ENCODE results near the gene CRYBG3. TPM values are rescaled to one million over a fixed set of nuclear protein-coding genes. Genes with fewer than 3 reads are reported as not detected.

CRYBG3 gene
- total and polyA plus RNA-seq, 9 donors = 5.8 to 16.1 (median 13.0) TPM

- no peak overlapping the region for H3K27ac ChIP-seq
- 70 to 89% (median 86%) methylated on average over 1 of the region's 1 CpG for WGBS, 3 donors
- H3K4me3 ChIP-seq = no peak overlapping the region
- no peaks in the 10 kb centered on the region for H3K36me3 ChIP-seq
- intact Hi-C loops (cut with DNase I) = no loop called here
- TF ChIP-seq EP300 (IDR thresholded peaks at IDR 0.05) (no peak), CTCF (IDR thresholded peaks at IDR 0.05) (no peak), POLR2A (IDR thresholded peaks at IDR 0.05) (no peak)
- H3K9me3 ChIP-seq = no peaks in the 10 kb centered on the region
- no peak for DNase-seq
- no peaks in the 10 kb centered on the region for H3K4me1 ChIP-seq (ENCODE audit: insufficient read depth)
- H3K27me3 ChIP-seq = peaks cover 2% of the 10 kb centered on the region
Measured at GRCh38 chr3:97940034-97940433, 118.2 kb downstream of the CRYBG3 start.

DNA sequence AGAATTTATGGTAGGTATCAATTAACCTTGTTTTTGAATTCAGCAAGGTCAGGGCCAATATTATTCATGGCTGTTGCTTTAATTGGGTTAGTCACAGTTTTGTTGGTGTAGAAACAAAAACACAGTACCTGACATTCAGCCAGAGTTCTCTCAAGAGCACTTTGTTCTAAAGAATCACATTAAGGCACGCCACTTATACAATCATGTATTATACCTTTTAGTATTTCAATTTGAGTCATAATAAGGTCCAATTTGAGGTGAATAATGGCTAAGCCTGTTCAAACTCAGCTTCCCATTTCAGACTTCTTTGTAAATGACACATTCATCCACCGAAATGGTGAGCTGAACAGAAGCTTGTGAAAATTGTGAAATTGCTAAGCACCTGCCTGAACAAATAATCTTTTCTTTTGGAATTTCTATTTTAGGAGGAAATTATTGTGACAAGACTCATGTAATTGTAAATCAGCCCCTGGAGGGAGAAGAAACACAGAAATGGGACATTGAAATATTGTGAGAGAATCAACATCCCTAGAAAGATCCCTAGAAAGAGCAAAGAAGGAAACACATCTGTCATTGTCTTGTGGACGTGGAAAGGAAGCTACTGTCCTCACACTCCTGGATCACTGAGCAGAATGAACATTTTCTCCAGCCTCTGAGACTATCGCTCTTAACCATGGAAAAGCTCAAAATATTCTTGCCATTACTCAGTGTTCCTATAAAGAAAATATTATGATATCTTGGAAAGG, 121.2 kb downstream of the CRYBG3 start:
- WGBS, 3 donors = 57 to 58% (median 58%) methylated on average over 4 of the region's 4 CpGs
- no peak for TF ChIP-seq CTCF (IDR thresholded peaks at IDR 0.05)
- TF ChIP-seq EP300 (IDR thresholded peaks at IDR 0.05) = no peak
- no peak for TF ChIP-seq POLR2A (IDR thresholded peaks at IDR 0.05)
- DNase-seq = no peak
- no peak overlapping the region for H3K4me3 ChIP-seq
- no peaks in the 10 kb centered on the region for H3K36me3 ChIP-seq
- H3K27ac ChIP-seq = no peak overlapping the region
- no peaks in the 10 kb centered on the region for H3K9me3 ChIP-seq
- H3K4me1 ChIP-seq (ENCODE audit: insufficient read depth) = no peaks in the 10 kb centered on the region
- intact Hi-C loops (cut with DNase I) = no loop called here
- H3K27me3 ChIP-seq = peaks cover 2% of the 10 kb centered on the region

GRCh38 chr3:97948351-97949109, 126.7 kb downstream of the CRYBG3 start:
- Histone ChIP-seq H3K4me1 (ENCODE audit: insufficient read depth) (no peaks in the 10 kb centered on the region), H3K27me3 (peaks cover 1% of the 10 kb centered on the region), H3K36me3 (no peaks in the 10 kb centered on the region), H3K27ac (no peak overlapping the region), H3K4me3 (no peak overlapping the region), H3K9me3 (no peaks in the 10 kb centered on the region)
- intact Hi-C loops (cut with DNase I) = no loop called here
- WGBS, 3 donors = 70 to 80% (median 76%) methylated on average over 5 of the region's 5 CpGs
- no peak for TF ChIP-seq POLR2A (IDR thresholded peaks at IDR 0.05)
- no peak for TF ChIP-seq CTCF (IDR thresholded peaks at IDR 0.05)
- TF ChIP-seq EP300 (IDR thresholded peaks at IDR 0.05) = no peak
- no peak for DNase-seq

GRCh38 chr3:97949110-97949485, 127.3 kb downstream of the CRYBG3 start:
- intact Hi-C loops (cut with DNase I) = no loop called here
- Histone ChIP-seq H3K9me3 (no peaks in the 10 kb centered on the region), H3K27me3 (no peaks in the 10 kb centered on the region), H3K4me3 (no peak overlapping the region), H3K4me1 (ENCODE audit: insufficient read depth) (no peaks in the 10 kb centered on the region), H3K36me3 (no peaks in the 10 kb centered on the region), H3K27ac (no peak overlapping the region)
- DNase-seq = no peak
- 92 to 97% (median 96%) methylated on average over 2 of the region's 2 CpGs for WGBS, 3 donors
- TF ChIP-seq EP300 (IDR thresholded peaks at IDR 0.05) (no peak), POLR2A (IDR thresholded peaks at IDR 0.05) (no peak), CTCF (IDR thresholded peaks at IDR 0.05) (no peak)

All from ovary (tissue), 9 donors.